Measurements from ENCODE around the gene GARRE1.
A peak's percentile ranks its signal among the peaks of the same experiment; 100 is the strongest.
"Not testable (repeated sequence)": the region's sequence is repeated elsewhere in the genome, so short reads cannot be mapped to it uniquely, and the experiment has no call there.

GARRE1 gene

DNA sequence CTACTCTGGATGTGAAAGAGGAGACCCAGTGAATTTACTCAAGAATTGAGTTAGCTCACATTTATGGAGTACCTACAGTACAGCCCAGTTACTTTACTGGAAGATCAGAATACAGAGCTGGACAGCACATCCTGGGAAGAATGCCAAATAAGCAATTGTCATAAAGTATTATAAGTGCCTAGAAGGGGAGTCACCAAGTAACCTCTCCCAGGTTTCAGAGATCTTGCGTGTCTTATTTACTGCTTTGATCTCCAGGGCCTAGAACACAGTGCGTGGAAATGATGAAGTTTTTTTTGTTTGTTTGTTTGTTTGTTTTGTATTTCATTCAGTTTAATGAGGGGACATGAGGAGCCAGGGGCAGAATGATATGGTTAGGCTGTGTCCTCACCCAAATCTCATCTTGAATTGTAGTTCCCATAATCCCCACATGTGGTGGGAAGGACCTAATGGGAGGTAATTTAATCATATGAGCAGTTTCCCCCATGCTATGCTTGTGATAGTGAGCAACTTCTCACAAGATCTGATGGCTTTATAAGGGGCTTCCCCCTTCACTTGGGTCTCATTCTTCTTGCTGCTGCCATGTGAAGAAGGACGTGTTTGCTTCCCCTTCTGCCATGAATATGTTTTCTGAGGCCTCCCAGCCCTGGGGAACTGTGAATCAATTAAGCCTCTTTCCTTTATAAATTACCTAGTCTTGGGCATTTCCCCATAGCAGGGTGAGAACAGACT is 5.2 kb downstream of the GARRE1 start:
- DNase-seq (ENCODE audit: low spot score) = no peak

DNA sequence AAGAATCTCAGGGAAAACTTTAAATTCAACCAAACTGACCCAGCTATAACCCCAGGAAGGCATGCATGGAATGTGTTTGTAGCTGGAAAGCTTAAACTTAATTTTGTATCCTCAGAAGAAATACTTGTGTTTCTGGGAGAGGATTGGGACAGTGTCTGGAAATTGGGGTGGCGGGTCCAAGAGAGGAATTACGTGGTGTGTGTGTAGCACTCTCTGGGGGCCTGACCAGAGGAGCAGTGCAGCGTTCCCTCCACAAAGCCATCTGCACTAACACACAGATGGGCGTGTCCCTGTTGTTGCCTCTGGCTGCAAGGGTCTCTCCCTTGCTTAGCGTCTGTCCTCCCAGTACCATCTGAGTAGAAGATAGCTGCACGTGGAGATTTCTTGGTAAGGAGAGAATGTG is 6.4 kb downstream of the GARRE1 start:
- DNase-seq (ENCODE audit: low spot score) = no peak

DNA sequence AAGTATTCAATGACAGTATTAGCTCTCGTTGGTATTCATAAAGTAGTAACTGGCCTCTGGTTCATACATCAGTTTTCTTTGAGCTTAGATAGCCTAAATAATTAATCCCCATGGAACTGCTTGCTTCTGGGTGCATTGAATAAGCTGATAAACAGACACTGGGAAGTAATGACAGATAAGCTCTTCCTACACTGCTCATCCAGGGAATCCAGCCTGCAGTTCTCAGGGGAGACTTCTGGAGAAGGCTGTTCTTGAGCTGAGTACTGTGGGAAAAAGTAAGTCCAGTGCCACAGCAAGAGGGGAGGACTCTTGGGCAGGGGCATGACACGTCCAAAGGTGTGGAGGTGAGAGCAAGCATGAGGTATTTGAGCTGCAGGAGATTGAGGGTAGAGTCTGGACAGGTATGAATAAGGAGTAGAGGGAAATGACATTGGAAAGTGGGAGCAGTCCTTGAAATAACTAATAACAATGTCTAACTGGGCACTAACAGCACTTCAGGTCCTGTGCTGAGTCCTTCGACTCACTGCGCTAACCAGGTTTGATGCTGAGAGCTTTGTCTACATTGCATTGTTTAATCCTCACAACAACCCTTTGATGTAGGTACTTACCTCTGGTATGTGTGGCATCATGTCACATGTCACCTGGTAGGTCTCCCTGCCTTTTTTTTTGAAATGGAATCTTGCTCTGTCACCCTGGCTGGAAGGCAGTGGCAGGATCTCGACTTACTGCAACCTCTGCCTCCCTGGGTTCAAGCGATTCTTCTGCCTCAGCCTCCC is 7.2 kb downstream of the GARRE1 start:
- DNase-seq (ENCODE audit: low spot score) = no peak

DNA sequence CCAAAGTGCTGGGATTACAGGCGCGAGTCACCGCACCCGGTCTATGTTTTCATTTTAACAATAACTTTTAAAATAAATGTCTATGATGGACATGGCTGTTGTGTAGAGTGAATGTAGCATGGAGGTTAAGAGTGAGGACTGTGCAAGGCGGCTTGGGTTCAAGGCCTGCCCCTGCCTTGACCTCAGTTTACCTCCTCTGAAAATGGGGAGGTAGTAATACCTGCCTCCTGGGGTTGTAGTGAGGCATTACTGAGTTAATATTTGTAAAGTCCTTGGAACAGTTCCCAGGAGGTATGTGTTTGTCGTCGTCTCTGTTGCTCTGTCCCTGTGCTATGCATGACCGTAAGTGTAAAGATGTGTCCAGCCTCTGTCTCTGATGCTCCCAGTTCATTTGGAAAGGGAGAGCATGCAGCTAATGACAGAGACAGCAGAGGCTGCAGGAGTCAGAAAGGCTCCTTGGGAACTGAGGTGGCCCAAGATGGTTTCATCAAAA is 9.4 kb downstream of the GARRE1 start:
- DNase-seq (ENCODE audit: low spot score) = no peak

DNA sequence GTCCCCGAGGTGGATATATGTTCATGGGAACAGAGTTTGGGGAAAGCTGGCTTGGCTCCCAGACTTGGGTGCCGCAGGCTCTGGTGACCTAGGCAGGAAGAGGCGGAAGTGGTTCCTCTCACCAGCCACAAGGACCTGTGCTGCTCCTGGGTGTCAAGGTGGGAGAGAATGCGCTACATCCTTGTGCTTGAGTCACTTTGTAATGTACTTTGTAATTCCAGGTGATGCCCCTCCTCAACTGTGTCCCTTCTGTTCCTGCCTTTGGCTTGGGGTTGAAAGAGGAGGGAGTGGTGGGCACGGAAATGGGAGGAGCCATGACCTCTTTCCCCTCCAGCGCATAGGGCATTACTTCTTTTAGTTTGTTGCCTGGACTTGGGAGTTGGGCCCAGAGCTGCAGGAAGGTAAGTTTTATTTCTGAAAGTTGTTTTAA is 10.9 kb downstream of the GARRE1 start:
- no peak for DNase-seq (ENCODE audit: low spot score)

DNA sequence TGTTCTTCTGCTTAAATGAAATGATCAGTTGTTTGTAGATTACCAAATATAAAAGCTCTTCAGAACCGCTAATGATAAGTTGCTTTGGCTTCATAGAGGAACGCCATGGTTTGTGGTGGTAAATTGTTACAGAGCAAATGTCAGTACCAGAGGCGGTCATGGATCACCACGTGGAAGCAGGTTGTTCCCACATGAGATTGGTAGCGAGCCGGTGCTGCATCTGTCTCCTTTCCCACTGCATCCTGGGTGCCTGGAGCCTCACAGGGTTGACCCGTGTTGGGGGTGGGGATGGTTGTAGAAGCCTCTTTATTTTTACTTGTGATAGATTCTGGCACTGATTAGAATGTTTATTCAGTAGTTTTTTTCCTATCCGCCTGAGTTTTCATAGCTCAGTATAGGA is 14.7 kb downstream of the GARRE1 start:
- no peak for DNase-seq (ENCODE audit: low spot score)

DNA sequence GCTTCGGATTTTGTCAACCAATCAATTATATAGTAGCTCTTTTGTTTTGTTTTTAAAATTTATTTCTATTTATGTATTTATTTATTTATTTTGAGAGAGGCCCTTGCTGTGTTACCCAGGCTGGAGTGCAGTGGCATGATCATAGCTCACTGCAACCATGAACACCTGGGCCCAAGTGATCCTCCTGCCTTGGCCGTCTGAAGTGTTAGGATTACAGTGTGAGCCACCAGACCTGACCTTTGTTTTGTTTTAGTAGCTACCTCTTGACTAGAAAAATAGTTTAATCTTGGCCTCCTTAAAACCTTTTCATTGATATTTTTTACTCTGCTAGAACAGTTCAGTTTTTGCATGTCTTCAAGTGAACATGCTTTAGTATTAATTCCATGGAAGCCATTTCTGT is 15.1 kb downstream of the GARRE1 start:
- DNase-seq (ENCODE audit: low spot score) = no peak

DNA sequence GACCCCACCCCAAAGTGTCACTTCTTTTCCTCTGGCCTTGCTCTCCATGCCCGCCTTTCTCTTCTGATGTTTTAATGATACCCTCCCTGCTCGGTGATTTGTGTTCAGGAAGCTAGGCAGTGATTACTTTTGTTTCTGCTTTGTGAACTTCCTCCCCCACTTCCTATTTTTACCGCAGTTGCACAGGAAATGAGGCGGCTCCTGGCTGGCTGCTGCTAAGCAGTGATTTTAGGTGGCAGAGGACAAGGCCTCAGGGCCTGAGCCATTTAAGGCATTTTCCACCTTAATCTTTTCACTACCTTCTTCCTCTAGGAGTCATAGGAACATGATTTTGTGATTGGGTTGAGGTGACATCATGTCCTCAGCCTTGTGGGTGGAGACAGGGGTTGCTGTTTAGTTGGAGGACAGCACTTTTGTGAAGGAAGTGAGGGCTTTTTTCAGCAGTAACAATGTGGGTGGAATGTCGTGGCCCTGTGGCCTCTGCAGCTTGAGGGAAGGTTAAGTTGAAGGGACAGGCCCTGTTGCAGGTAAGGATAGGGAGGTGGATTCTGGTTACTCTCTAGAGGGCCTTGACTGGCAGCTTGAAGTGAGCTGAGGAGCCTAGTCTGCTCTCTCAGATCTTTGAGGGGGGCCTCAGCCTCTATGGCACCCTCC is 15.7 kb downstream of the GARRE1 start:
- DNase-seq (ENCODE audit: low spot score) = peak; percentile 85

DNA sequence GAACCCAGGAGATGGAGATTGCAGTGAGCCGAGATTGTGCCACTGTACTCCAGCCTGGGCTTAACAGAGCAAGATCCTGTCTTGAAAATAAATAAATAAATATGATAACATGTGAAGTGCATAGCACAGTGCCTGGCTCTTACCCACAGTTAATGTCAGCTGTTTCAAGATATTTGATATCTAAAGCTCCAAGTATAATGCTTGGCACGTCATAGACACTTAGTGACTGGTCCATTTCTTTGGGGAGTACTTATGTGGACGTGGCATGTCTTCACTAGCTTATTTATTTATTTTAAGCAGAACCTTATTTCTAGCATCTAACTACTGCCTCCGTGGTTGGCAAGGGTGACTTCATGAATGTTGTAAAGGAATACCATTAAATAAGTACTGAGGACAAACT is 18.8 kb downstream of the GARRE1 start:
- DNase-seq (ENCODE audit: low spot score) = no peak

DNA sequence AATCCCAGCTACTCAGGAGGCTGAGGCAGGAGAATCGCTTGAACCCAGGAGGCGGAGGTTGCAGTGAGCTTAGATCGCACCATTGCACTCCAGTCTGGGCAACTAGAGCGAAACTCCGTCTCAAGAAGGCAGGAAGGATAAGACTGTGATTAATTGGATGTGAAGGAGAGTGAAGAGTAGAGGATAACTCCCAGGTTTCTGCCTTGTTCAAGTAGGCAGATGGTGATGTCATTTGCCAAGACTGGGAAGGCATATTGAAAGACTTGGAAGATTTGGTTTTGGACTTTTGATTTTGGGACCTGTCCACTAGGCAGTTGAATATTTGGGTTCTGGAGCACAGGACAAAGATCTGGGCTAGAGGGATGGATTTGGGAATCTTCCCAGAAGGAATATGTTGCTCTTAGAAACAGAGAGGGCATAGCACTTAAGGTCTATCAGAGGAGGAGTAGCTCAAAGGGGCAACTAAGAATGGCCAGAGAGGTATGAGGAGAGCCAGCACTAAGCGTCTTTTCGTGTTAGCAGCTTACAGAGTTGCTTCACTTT is 20.0 kb downstream of the GARRE1 start:
- no peak for DNase-seq (ENCODE audit: low spot score)

DNA sequence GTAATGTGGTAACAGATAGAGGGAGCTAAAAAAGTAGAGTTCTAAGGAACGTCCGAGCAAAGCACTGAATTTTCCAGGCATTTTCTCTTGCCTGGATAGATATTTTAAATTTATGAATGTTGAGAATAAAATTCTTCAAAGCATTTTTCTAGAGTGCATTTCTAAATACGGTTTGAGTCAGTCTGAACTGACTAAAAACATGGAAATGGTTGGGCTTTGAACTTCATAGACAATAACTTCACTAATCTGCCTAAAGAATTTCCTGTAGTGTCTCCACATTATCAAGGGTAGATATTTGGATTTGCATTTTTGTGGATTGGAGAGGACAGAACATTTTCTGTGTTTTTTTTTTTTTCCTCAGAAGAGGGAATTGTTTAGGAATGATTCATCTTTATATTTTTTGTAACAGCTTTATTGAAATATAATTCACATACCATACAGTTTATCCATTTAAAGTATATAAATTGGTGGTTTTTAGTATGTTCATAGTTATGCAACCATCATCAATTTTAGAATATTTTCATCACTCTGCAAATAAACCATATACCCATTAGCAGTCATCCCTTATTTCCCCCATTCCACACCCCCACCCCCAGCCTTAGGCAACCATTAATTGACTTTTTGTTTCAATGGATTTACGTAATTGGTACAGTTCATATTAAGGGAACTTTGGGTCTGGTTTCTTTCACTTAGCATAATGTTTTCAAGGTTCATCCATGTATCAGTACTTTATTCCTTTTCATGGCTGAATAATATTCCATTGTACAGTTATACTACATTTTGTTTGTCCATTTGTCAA is 20.7 kb downstream of the GARRE1 start:
- no peak for DNase-seq (ENCODE audit: low spot score)

DNA sequence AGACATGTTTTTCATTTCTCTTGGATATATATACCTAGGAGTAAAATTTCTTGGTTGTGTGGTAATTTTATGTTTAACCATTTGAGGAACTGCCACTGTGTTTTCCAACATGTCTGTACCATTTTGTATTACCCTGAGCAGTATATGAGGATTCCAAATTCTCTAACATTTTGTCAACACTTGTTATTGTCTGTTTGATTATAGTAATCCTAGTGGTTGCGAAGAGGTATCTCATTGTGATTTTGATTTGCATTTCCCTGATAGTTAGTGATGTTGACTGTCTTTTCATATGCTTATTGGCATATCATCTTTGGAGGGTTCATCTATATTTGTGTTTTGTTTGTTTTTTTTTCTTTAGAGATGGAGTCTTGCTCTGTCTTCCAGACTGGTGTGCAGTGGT is 21.4 kb downstream of the GARRE1 start:
- DNase-seq (ENCODE audit: low spot score) = no peak

DNA sequence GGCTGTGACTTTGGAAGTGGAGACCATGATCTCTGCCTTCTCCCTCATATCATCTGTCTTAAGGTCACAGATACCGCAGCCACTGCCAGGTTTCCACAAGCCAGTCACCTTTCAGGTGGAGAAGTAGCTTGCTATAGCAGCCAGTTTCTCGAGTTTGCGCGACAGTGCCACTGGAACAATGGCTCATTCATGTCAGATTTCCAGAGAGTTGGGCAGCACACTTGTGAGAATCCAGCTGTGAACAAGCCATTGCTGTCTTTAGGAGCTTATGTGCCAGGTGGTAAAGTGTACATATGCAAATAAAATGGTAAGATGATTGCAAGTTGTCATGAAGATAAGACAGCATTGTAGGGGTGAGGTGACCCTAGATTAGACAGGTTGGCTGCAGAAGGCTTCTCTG is 22.3 kb downstream of the GARRE1 start:
- no peak for DNase-seq (ENCODE audit: low spot score)

DNA sequence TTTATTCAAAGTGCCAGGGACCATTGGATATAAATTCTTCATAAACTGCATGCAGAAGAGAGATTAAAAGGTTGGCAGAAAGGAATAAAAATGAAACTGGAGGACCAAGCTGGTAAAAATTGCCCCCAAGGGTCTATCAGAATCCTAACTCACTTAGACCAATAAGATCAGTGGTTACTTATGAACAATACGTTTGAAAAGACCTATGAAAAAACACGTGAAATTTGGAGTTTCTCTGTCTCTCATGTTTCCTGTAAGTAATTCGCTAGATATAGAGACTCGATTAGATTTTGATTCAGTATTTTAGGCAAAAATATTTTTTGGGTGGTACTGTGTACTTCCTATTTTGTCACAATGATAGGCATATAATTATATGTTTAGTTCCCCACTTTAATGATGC is 22.9 kb downstream of the GARRE1 start:
- DNase-seq (ENCODE audit: low spot score) = no peak

DNA sequence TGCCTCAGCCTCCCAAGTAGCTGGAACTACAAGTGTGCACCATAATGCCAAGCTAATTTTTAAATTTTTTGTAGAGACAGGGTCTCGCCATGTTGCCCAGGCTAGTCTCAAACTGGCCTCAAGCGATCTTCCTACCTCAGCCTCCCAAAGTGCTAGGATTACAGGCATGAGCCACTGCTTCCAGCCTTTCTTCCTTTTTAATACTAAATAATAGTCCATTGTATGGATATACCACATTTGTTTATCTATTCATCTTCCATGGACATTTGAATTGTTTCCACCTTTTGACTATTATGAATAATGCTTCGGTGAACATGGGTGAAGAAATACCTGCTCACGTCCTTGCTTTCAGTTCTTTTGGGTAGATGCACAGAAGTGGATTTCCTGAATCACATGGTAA is 24.4 kb downstream of the GARRE1 start:
- DNase-seq (ENCODE audit: low spot score) = no peak

DNA sequence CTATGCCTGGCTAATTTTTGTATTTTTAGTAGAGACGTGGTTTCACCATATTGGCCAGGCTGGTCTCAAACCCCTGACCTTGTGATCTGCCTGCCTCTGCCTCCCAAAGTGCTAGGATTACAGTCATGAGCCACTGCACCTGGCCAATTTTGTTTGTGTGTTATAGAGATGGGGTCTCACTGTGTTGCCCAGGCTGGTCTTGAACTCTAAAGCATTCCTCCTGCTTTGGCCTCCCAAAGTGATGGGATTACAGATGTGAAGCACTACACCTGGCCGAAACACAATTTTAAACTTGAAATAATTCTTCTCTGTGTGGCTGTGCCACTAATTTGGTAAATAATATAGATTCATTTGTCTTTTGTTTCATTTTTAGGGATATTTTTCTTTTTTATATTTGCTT is 27.1 kb downstream of the GARRE1 start:
- not testable (repeated sequence) for DNase-seq (ENCODE audit: low spot score)

DNA sequence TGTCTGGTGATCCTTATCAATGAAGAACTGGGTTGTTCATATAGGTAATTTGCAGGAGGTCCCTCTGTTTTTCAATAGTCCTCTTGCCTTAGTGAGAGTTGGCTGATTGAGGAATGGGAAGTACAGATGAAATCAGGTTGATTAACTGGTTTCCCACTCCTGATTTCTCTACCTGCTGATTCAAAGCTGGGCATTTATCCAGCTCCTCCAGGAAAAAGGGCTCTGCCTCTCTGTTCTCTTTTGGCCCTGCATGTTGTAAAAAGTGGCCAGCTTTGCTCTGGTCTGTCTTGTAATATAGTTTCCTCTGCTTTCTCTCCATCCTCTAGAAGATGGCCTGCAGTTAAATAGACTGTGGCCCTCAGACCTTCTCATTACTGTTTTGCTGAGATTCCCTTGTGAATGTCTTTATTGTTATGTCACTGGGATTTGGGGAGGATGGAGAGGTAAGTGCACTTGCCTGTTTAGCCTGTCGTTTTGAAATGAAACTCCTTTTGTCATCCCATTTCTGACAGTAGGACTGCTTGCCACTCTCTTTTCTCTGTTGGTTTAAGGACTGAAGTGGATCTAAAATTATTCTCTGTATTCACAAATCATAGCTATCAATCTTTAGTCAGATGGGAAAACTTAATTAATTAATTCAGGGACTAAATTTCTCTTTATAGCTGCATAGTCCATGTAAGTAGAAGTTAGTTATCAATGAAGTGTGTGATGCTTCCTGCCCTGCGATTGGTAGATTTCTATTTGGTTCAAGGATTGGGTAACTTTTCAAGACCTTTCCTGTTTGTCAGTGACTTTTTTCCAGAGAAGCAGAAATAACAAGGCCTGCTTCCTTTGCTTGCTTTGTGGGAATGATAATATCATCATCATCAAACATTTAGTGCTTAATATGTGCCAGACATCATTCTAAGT is 28.5 kb downstream of the GARRE1 start:
- DNase-seq (ENCODE audit: low spot score) = no peak

DNA sequence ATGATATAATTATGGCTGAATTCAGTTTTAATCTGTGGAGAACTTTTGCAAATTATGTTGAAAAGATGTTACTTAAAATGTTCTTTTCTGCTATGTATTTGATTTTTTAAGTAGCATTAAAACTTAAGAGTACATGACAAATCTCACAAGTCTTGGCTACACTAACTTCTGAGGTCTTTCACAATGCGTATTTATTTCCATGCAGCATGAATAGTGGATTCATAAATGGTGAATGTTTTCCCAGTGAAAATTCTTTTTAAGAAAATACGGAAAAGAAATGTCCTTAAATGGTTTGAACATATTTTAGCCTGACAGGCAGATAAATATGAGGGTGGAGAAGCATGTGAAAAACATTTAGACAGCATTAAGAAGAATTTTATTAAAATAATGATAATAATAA is 30.2 kb downstream of the GARRE1 start:
- no peak for DNase-seq (ENCODE audit: low spot score)

DNA sequence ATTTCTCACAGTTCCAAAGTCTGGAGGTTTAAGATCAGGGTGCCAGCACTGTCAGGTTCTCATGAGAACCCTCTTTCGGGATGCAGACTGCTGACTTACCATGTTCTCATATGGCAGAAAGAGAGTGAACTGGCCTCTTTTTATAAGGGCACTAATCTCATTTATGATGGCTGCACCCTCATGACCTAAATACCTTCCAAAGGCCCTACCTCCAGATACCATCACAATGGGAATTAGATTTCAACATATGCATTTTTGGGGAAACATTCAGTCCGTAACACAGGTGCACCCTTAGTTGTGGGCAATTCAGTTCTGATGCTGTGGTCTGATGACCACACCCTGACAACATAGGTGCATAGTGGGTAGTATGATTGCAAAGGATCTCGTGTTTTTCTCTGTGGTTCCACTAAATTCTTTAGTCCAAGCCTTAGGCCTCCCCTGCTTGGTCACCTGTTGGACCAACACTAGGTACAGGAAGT is 33.3 kb downstream of the GARRE1 start:
- no peak for DNase-seq (ENCODE audit: low spot score)

DNA sequence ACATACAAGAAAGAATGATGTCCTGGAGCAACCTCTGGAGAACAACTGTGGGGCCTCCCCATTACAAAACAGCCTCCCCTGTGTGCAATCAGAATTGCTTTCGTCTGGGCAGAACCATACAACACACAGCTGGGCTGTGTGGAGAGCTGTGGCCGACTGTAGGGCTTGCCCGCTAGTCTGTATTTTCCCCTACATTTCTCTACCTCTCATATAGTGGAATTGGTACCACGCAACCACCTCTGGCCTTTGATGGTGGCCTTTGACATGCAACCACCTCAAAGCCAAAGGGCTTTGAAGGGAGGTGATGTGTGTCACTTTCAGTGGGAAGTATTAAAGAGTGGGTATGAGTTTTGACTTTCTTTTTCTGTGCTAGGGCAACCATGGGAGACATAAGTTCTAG is 34.0 kb downstream of the GARRE1 start:
- no peak for DNase-seq (ENCODE audit: low spot score)

DNA sequence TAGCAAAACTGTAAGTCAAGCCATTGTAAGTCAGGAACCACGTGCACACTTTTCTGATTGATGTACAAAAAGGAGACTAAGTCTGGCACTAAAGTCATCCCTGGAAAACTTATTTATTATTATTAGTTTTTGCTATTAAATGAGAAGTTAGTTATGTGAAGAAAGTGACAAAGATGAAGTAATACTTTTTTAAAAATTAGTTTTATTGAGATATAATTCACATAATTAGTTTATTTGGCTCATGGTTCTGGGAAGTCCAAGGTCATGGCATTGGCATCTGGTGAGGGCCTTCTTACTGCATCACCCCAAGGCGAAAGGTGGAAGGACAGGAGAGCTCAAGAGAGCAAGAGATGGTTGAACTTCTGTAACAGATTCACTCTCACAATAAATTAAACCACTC is 36.9 kb downstream of the GARRE1 start:
- DNase-seq (ENCODE audit: low spot score) = no peak
